ENCODE data around the gene PPM1D.
"Not testable (repeated sequence)": the region's sequence is repeated elsewhere in the genome, so short reads cannot be mapped to it uniquely, and the experiment has no call there.

The PPM1D gene

DNA sequence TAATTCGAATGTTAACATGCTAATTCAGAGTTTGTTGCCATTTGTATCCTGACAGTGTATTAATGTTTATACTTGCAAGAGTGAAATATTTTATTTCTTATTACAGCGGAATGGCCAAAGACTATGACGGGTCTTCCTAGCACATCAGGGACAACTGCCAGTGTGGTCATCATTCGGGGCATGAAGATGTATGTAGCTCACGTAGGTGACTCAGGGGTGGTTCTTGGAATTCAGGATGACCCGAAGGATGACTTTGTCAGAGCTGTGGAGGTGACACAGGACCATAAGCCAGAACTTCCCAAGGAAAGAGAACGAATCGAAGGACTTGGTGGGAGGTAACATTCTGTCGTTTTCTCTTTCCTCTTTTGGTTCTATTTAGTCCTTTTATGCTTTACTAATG, 23.4 kb downstream of the PPM1D start:
- no peak for DNase-seq

DNA sequence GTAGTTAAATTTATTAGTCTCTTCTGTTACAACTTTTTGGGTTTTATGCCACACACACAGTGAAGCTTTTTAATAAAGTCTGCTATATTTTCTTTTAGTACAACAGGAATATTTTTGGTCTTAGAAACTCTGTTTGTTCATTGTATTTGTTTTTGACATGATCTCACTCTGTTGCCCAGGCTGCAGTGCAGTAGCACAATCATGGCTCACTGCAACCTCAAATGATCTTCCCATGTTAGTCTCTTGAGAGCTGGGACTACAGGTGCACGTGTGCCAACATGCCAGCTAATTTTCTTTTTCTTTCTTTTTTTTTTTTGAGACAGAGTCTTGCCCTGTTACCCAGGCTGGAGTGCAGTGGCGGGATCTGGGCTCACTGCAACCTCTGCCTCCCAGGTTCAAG, 27.1 kb downstream of the PPM1D start:
- DNase-seq, result no peak

DNA sequence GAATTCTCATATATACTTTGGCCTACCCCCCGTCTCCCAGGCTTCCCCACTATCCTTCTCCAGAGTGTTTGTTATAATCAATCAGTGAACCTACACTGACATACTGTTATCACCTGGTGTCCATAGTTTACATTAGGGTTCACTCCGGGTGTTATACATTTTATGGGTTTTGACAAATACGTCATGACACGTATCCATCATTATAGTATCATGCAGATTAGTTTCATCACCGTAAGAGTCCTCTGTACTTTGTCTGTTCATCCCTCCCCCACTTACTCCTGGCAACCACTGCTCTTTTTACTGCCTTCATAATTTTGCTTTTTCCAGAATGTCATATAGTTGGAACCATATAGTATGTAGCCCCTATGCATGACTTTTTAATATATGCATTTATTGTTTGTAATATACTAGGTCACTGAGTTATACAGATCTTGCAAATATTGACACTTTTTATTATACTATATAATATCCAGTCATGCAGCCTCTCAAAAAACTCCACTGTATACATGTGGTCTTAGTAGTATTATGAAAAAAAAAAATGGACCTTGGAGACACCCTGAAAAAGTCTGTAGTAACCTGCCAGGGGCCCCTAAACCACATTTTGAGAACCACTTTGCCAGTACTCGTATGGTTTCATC, 28.4 kb downstream of the PPM1D start:
- DNase-seq, result no peak

DNA sequence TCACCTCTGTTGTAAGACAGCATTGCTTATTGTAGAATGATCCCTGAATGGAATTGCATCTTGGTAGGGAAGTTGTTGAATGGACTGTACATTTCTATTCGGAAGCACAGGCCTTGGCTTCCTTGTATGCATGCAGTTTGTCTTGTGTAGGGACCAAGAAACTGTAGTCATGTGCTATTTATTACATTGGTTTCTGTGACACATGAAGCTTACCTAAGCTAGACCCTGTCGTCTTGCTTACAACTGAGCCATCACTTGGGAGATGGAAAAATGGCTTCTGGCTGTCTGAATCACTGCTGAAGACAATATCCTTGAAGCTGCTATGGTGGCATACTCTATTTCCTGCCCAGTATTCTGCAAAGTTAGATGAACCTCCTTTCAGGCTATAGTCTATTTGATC, 29.1 kb downstream of the PPM1D start:
- DNase-seq, result no peak

DNA sequence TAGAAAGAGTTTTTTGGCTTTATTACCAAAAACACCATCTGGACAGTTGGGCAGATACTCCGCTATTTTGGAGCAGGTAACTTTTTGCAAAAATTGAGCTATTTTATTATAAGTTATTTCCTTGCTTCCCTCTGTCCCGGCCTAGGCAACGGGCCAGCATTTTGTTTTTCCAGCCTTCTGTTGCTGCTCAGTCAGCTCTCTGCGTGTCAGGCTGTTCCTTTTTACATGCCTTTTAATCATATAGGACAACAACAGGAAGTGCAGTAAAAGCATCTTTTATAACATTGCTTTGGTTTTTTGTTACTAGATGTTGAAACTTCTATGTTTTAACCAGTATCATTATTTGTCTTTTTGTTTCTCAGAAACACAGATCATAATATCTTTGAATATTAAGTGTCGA, 30.4 kb downstream of the PPM1D start:
- DNase-seq, result no peak

DNA sequence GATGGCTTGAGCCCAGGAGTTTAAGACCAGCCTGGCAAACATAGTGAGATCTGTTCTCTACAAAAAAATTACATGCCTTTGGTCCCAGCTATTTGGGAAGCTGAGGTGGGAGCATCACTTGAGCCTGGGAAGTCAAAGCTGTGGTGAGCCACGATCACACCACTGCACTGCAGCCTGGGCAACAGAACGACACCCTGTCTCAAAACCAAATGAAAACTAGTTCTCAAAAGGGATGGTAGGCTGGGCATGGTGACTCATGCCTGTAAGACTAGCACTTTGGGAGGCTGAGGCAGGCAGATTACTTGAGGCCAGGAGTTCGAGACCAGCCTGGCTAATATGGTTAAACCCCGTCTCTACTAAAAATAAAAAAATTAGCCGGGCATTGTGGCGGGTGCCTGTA, 31.1 kb downstream of the PPM1D start:
- no peak for DNase-seq

DNA sequence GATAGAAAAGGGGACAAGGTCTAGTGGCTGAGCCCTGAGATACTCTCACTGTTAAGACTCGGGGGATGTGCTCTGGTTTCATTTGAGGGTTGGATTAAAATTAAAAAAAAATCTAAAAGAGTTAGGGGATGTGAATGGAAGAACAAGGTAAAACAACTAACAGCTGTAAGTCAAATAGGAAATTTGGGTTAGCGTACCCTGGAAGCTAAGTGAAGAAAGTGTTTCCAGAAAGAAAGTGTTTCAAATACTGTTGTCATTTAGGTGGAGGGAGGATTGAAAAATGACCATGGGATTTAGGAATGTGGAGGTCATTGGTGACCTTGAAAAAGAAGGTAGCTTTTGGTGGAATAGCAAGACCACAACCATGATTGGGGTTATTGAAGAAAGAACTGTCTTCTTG, 37.7 kb downstream of the PPM1D start:
- DNase-seq, result no peak

DNA sequence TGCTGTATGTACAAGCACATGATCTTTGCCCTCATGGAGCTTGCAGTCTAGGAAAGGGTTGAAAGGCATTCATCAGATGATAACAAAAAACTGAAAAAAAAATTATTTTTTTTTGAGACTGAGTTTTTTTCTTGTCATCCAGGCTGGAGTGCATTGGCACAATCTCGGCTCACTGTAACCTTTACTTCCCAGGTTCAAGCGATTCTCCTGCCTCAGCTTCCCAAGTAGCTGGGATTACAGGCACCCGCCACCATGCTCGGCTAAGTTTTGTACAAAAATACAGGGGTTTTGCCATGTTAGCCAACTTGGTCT, 39.0 kb downstream of the PPM1D start:
- DNase-seq, result no peak

DNA sequence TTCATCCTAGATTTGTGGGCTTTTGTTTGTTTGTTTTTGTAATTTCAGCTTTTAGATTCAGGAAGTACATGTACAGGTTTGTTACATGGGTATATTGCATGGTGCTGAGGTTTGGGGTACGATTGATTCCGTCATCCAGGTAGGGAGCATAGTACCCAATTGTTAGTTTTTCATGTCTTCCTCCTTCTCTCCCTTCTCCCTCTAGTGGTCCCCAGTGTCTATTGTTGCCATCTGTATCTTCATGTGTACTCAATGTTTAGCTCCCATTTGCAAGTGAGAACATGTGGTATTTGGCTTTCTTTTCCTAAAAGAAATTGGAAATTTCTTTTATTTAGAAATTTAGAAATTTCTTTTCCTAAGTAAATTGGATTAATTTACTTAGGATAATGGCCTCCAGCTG, 40.5 kb downstream of the PPM1D start:
- no peak for DNase-seq

DNA sequence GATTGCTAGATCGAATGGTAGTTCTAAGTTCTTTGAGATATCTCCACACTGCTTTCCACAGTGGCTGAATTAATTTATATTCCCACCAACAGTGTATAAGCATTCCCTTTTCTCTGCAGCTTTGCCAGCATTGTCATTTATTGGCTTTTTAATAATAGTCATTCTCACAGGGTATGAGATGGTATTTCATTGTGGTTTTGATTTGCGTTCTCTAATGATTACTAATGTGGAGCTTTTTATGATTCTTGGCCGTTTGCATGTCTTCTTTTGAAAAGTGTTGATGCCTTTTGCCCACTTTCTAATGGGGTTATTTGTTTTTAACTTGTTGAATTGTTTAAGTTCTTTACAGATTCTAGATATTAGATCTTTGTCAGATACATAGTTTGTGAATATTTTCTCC, 41.1 kb downstream of the PPM1D start:
- no peak for DNase-seq

DNA sequence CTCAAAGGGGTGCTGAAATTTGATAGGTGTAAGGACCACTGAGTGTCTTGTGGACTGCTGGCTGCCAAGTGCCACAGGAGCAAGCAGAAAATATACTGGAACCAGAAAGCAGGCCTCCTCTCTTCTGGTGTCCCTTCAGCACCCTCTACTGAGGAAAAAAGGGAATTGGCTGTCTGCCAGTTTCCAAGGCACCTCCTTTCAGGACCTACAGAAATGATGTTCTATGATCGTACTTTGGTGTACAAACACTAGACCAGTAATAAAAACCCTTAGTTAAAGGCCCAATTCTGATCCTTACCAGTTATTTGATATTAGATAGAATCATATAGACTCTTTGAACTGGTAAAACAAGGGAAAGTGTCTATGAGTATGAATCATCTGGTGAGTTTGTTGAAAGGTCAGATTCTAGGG, 41.8 kb downstream of the PPM1D start:
- DNase-seq, result peak; percentile 45

DNA sequence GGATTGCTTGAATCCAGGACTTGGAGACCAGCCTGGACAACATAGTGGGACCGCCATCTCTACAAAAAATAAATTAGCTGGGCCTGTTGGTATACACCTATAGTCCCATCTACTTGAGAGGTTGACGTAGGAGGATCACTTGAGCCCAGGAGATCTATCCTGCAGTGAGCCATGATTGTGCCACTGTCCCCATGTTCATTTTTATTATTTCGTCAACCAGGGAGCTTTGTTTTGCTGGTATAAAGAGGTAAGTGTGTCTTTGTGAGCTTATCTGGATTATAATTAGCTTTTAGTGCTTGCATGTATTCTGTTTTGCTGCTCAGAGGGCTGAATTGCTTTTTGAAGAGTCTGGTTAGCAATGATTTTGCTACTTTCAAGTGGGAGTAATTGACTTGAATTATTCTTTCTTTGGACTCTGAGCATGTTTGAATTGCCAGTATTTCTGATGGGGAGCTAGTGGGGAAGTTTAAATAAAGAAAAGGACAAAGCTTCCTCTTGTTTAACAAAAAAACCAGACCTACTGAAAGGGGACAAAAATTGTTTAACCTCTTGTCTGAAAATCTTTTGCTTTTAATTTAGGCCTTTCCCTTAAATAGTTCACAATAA, 46.0 kb downstream of the PPM1D start:
- no peak for DNase-seq

DNA sequence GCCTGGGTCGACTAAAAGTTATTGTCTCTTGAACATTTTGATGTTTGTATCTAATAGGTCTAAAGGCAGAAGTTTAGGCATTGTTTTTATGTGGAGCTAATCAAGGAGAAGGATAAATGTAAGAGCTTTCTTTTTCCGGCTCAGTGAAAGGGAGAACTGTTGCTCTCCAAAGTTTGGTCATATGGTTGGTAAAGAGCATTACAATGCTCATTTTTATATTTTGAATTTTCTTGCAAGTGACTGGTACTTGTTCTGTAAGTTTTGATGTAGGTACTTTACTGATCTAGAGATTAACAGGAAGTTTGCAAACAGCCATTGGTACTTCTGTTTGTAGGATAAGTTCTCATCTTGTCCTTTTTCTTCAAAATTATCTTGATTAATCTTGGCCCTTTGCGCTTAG, 46.7 kb downstream of the PPM1D start:
- no peak for DNase-seq

DNA sequence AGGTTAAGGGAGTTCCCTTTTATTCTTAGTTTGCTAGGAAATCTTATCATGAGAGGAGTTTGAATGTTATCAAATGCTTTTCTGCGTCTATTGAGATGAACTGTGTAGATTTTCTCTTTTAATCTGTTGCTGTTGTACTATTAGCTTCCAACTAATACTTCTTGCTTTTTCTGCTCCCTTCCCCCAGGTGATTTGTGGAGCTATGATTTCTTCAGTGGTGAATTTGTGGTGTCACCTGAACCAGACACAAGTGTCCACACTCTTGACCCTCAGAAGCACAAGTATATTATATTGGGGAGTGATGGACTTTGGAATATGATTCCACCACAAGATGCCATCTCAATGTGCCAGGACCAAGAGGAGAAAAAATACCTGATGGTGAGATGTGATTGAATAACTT, 47.7 kb downstream of the PPM1D start:
- no peak for DNase-seq

DNA sequence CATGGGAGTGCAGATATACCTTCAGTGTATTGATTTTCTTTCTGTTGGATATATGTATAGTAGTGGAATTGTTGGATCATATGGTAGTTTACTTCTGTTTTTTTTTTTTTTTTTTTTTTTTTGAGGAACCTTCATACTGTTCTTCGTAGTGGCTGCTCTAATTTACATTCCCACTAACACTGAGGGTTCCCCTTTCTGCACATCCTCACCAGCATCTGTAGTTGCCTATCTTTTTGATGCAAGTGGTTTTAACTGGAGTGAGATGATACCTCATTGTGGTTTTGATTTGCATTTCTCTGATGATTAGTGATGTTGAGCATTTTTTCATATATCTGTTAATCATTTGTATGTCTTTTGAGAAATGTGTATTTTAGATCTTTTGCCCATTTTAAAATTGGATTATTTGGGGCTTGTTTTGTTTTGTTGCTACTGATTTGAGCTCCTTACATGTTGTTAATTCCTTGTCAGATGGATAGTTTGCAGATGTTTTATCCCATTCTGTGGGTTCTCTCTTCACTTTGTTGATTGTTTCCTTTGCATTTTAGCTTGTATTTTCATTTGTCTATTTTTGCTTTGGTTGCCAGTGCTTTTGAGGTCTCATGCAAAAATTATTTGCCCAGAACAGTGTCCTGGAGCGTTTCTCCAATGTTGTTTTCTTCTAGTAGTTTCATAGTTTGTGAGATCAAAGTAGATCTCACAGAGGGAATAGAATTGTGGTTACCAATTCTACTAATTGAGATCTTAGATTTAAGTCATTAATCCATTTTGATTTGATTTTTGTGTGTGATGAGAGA, 52.7 kb downstream of the PPM1D start:
- peak; percentile 18 for DNase-seq

DNA sequence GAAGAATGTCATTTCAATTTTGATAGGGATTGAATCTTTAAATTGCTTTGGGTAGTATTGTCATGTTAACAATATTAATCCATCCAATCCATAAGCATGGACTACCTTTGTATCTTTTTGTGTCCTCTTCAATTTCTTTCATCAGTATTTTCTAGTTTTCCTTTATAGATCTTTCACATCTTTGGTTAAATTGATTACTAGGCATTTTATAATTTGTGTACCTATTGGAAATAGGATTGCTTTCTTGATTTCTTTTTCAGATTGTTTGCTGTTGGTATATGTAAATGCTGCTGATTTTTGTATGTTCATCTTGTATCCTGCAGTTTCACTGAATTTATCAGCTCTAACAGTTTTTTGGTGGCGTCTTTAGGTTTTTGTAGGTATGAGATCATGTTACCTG, 53.6 kb downstream of the PPM1D start:
- no peak for DNase-seq

DNA sequence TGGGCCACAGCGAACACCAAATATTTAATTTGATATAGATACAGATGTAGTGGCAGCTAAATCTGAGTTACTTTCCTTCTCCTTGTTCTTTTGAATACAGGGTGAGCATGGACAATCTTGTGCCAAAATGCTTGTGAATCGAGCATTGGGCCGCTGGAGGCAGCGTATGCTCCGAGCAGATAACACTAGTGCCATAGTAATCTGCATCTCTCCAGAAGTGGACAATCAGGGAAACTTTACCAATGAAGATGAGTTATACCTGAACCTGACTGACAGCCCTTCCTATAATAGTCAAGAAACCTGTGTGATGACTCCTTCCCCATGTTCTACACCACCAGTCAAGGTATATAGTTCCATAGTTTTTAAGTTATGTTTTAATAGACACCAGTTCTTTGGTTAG, 56.5 kb downstream of the PPM1D start:
- no peak for DNase-seq

DNA sequence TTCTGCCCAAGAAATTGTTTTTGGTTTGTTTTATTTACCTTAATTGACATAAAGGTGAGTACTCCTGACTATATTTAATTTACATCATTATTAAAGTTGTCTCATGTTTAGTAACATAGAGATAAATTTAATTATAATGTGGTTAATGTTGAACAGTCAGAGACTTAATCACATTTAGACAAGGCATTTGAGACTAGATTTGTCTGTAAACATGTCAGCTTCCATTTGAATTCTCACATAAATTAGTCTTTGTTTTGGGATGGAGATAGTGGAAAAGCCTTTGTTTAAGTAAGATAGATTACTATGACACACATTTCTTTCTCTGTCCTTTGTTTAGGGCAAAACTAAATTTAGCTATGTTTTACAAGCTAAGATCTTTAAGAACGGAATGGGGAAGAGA, 59.2 kb downstream of the PPM1D start:
- no peak for DNase-seq

DNA sequence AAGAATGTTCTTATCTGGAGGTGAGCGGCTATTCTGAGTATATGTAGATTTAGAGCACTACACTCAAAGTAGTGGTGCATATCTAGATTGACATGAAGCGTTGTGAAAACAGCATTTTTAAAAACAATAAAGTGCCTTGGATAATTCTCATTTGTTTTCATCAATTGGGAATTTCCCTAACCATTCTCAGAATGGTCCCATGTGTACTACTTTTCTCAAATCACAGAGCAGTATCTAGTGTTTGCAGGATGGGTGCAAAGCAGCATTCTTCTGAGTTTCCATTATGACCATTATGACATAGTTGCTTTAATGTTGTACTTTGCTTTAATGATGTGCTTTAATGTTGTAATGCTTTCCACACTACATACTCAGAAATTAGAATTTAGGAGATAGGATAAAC, 61.5 kb downstream of the PPM1D start:
- DNase-seq, result no peak

DNA sequence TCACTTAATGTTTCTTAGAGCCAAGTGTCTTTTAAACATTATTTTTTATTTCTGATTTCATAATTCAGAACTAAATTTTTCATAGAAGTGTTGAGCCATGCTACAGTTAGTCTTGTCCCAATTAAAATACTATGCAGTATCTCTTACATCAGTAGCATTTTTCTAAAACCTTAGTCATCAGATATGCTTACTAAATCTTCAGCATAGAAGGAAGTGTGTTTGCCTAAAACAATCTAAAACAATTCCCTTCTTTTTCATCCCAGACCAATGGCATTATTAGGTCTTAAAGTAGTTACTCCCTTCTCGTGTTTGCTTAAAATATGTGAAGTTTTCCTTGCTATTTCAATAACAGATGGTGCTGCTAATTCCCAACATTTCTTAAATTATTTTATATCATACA, 64.0 kb downstream of the PPM1D start:
- DNase-seq, result no peak

DNA sequence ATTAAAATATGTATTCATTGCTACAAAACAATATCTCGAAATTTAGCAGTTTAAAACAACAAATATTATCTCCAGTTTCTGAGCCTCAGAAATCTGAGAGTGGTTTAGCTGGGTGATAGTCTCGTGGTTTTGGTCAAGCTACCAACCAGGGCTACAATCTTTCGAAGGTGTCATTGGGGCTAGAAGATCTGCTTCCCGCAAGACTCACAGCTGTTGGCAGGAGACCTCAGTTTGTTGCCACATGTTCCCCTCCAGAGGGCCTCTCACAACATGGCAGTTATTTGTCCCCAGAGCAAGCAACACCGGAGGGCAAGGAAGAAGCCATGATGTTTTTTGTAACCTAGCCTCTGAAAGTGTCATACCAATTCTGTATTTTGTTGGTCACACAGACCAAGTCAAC, 65.6 kb downstream of the PPM1D start:
- DNase-seq, result no peak

DNA sequence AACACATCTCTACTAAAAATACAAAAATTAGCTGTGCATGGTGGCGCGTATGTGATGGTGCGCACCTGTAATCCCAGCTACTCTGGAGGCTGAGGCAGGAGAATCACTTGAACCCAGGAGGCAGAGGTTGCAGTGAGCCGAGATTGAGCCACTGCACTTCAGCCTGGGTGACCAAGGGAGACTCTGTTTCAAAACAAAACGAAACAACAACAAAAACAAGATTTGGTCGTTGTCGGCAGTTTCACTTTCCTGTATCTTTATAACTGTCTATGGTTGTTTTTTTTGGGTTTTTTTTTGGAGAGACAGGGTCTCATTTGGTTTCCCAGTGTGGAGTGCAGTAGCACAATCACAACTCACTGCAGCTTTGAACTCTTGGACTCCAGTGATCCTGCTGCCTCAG, 68.7 kb downstream of the PPM1D start:
- not testable (repeated sequence) for DNase-seq

DNA sequence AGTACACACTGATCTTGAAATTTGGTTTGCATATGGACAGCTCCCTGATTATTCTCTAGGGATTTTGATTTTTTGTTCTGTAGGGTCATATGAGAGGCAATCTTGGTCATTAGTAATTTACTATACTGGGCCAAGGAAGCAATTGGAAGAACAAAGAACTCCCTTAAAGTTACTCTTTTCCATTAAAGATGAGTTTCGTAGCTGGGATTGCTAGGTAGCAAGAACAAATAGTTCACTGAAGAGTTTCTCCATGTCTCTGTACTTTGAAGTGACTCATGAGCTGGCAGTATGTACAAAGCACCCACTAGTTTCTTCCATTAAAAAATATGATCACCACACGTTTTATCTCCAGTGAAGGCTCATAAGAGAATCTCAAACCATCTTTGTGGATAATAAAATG, 71.5 kb downstream of the PPM1D start:
- no peak for DNase-seq

DNA sequence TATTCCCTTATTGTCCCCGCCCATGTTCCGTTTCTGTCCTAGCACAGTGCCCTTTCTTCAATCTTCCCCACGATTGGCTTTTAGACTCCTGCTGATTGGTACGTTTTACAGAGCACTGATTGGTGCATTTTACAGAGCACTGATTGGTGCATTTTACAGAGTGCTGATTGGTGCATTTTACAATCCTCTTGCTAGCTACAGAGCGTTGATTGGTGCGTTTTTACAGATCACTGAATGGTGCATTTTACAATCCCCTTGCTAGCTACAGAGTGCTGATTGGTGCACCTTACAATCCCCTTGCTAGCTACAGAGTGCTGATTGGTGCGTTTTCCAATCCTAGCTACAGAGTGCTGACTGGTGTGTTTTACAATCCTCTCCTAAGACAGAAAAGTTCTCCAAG, 74.6 kb downstream of the PPM1D start:
- DNase-seq, result not testable (repeated sequence)

DNA sequence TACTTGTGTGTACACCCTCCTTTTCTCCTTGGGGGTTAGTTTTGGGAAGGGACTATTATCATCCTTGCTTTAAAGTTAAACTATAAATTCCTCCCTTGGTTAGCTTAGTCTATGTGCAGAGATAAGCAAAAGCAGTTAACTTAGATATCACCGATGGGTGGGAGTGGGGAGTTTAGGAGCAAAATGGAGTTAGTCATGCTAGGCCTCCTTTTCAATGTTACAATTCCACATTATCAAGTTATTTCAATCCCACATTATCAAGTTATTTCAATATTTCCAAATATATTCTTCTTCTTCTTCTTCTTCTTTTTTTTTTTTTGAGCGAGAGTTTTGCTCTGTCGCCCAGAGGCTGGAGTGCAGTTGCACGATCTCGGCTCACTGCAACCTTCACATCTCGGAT, 76.0 kb downstream of the PPM1D start:
- no peak for DNase-seq

Data from GDM1 (cell line).